ENCODE measurements around the gene WDFY3. TPM values are rescaled to one million over a fixed set of nuclear protein-coding genes. Genes with fewer than 3 reads are reported as not detected.

The WDFY3 gene
- total and polyA plus RNA-seq, 2 of the 4 experiments (the other 2 are of a cell fraction): 12.5 to 58.1 TPM

DNA sequence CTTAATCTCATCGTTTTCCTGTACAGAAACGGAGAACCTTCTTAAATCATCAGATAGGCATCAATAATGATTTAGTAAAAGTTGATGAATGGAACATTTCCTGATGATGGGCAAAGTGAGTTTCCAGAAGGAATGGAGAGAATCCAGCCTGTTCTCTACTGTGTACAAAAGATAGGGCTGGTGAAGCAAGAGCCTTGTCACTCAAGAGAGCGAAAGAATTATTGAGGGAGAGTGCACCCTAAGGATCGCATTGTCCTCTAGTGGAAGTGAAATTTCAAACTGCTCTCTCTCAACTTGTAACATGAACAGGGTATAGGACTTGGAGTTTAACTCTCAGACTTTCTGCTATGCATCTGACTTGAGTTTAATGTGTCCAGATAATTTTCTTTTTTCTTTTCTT lies 314.0 kb downstream of the WDFY3 start:
- BruUV-seq (replicated peaks): no TSS peak

More for the DNA sequence above, 314.0 kb downstream of the WDFY3 start:
- Histone ChIP-seq H2BK120ac (ENCODE audit: low read depth, low read length) (no peak overlapping the region), H4K8ac (ENCODE audit: low read depth in 2 of 2, low read length in 2 of 2) (no peak overlapping the region), H3K27ac (ENCODE audit: insufficient read depth, low read length) (no peak overlapping the region), H3K4ac (ENCODE audit: low read depth, low read length) (no peak overlapping the region), H3K56ac (ENCODE audit: extremely low read depth, insufficient read depth, low read length) (no peak overlapping the region), H3K36me3 (ENCODE audit: control insufficient read depth, insufficient read depth, low read length) (no peaks in the 10 kb centered on the region), H3K4me1 (ENCODE audit: control insufficient read depth, insufficient read depth, low read length) (no peaks in the 10 kb centered on the region; the same call in 1 of the 2 replicates), H3K79me1 (ENCODE audit: low read depth in 1 of 2, low read length in 2 of 2) (no peaks in the 10 kb centered on the region), H4K20me1 (ENCODE audit: insufficient read depth, low read length) (no peaks in the 10 kb centered on the region), H2AFZ (replicated peaks; ENCODE audit: low read length, poor library complexity) (no peak overlapping the region), H3K4me3 (ENCODE audit: insufficient read depth, low read depth, low read length) (no peak overlapping the region), H3K9me3 (ENCODE audit: control insufficient read depth, insufficient read depth, low read length) (no peaks in the 10 kb centered on the region), H2AK9ac (replicated peaks; ENCODE audit: low read depth, low read length, poor library complexity) (no peak overlapping the region), H2BK20ac (ENCODE audit: low read depth, low read length) (no peak overlapping the region), H3K23ac (ENCODE audit: low read depth, low read length) (no peak overlapping the region), H4K5ac (ENCODE audit: low read depth, low read length) (no peak overlapping the region), H3K18ac (ENCODE audit: low read depth, low read length) (no peak overlapping the region), H3K27me3 (ENCODE audit: control insufficient read depth, insufficient read depth, low read length) (peaks cover 1% of the 10 kb centered on the region; the same call in 1 of the 2 replicates), H3K14ac (replicated peaks; ENCODE audit: low read depth, low read length) (no peak overlapping the region), H2AK5ac (ENCODE audit: low read depth, low read length) (no peak overlapping the region), H3K9ac (ENCODE audit: low read depth, low read length) (no peak overlapping the region), H3K4me2 (ENCODE audit: low read depth, low read length) (no peak overlapping the region), H2BK15ac (ENCODE audit: low read depth, low read length) (no peak overlapping the region), H4K91ac (ENCODE audit: insufficient read depth, low read depth, low read length) (no peak overlapping the region), H3K9me1 (ENCODE audit: insufficient read depth, low read length) (no peaks in the 10 kb centered on the region), H2BK5ac (ENCODE audit: low read depth, low read length, poor library complexity, severe bottlenecking) (no peak overlapping the region)
- ATAC-seq (ENCODE audit: low read depth): no peak
- 100% methylated on average over 1 of the region's 4 CpGs; no CpG with 5 or more reads in 1 of the 2 experiments for WGBS, 2 experiments (ENCODE audit: extremely low coverage in 2 of 2, insufficient read length in 1 of 2)
- no peak for DNase-seq
- in situ Hi-C loops (cut with MboI; ENCODE audit: low sequenced_read_pairs): no loop called here
- TF ChIP-seq RCOR1 (IDR thresholded peaks at IDR 0.05; ENCODE audit: insufficient replicate concordance, low read length) (no peak), MAFK (IDR thresholded peaks at IDR 0.05; ENCODE audit: low read depth, low read length) (no peak), MAZ (IDR thresholded peaks at IDR 0.05; ENCODE audit: borderline replicate concordance, low read depth, low read length) (no peak), SMC3 (IDR thresholded peaks at IDR 0.05; ENCODE audit: low read depth, low read length) (no peak), RAD21 (IDR thresholded peaks at IDR 0.05; ENCODE audit: low read length) (no peak), FOS (IDR thresholded peaks at IDR 0.05; ENCODE audit: low read depth, low read length) (no peak), NFE2L2 (IDR thresholded peaks at IDR 0.05; ENCODE audit: low read depth, low read length) (no peak), CHD1 (IDR thresholded peaks at IDR 0.05; ENCODE audit: low read depth, low read length) (no peak), CEBPB (IDR thresholded peaks at IDR 0.05; ENCODE audit: low read depth, low read length) (no peak), MXI1 (IDR thresholded peaks at IDR 0.05; ENCODE audit: borderline replicate concordance, low read depth, low read length) (no peak), POLR2A (IDR thresholded peaks at IDR 0.05; ENCODE audit: low read depth, low read length) (no peak), RFX5 (IDR thresholded peaks at IDR 0.05; ENCODE audit: low read depth, low read length) (no peak)
- TF ChIP-seq, protein P1, sequence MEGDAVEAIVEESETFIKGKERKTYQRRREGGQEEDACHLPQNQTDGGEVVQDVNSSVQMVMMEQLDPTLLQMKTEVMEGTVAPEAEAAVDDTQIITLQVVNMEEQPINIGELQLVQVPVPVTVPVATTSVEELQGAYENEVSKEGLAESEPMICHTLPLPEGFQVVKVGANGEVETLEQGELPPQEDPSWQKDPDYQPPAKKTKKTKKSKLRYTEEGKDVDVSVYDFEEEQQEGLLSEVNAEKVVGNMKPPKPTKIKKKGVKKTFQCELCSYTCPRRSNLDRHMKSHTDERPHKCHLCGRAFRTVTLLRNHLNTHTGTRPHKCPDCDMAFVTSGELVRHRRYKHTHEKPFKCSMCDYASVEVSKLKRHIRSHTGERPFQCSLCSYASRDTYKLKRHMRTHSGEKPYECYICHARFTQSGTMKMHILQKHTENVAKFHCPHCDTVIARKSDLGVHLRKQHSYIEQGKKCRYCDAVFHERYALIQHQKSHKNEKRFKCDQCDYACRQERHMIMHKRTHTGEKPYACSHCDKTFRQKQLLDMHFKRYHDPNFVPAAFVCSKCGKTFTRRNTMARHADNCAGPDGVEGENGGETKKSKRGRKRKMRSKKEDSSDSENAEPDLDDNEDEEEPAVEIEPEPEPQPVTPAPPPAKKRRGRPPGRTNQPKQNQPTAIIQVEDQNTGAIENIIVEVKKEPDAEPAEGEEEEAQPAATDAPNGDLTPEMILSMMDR (conservative IDR thresholded peaks at IDR 0.05; ENCODE audit: low read depth, low read length): no peak
- TF ChIP-seq, protein P2, sequence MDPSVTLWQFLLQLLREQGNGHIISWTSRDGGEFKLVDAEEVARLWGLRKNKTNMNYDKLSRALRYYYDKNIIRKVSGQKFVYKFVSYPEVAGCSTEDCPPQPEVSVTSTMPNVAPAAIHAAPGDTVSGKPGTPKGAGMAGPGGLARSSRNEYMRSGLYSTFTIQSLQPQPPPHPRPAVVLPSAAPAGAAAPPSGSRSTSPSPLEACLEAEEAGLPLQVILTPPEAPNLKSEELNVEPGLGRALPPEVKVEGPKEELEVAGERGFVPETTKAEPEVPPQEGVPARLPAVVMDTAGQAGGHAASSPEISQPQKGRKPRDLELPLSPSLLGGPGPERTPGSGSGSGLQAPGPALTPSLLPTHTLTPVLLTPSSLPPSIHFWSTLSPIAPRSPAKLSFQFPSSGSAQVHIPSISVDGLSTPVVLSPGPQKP (IDR thresholded peaks at IDR 0.05; ENCODE audit: borderline replicate concordance, low read depth, low read length): no peak
- TF ChIP-seq, protein P3, sequence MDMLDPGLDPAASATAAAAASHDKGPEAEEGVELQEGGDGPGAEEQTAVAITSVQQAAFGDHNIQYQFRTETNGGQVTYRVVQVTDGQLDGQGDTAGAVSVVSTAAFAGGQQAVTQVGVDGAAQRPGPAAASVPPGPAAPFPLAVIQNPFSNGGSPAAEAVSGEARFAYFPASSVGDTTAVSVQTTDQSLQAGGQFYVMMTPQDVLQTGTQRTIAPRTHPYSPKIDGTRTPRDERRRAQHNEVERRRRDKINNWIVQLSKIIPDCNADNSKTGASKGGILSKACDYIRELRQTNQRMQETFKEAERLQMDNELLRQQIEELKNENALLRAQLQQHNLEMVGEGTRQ (IDR thresholded peaks at IDR 0.05; ENCODE audit: low read depth, low read length): no peak
- intact Hi-C loops (cut with micrococcal nuclease): no loop called here
- dilution Hi-C loops (cut with HindIII; ENCODE audit: low sequenced_read_pairs, unreplicated experiment): no loop called here
- POLR2A ChIA-PET (ENCODE audit: unreplicated experiment): no interaction called here
- CTCF ChIA-PET: no interaction called here
